Glomerular visceral epithelial cell (primary cell): ENCODE data around the gene CDC25A.
"Not testable (repeated sequence)": the region's sequence is repeated elsewhere in the genome, so short reads cannot be mapped to it uniquely, and the experiment has no call there.

Source experiments
- DNase-seq: peaks from one replicate; pipeline ENCODE4 v3.0.0-alpha.2; 2016; ENCODE audit errors: extremely low spot score

CDC25A gene

DNA sequence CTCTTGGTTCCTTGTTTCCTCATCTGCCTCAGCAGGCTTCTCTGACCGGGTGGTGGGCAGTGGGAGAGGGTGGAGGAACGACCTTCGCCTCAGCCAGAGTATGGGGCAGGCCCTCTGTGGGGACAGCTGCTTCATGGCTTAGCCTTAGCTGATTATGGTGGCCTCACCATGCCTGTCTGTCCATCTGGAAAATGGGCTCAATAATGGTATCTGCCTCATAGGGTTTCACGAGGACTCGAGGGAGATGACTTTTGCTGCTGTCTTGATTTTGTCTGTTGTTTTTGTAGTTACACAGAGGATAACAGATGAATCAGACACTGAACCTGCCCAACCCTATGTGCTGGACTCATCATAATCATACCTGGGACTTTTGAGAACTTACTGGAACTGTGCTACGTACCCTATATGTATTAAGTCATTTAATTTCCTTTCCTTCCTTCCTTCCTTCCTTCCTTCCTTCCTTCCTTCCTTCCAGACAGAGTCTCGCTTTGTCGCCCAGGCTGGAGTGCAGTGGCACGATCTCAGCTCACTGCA is 46.5 kb downstream of the CDC25A start:
- DNase-seq, result no peak

DNA sequence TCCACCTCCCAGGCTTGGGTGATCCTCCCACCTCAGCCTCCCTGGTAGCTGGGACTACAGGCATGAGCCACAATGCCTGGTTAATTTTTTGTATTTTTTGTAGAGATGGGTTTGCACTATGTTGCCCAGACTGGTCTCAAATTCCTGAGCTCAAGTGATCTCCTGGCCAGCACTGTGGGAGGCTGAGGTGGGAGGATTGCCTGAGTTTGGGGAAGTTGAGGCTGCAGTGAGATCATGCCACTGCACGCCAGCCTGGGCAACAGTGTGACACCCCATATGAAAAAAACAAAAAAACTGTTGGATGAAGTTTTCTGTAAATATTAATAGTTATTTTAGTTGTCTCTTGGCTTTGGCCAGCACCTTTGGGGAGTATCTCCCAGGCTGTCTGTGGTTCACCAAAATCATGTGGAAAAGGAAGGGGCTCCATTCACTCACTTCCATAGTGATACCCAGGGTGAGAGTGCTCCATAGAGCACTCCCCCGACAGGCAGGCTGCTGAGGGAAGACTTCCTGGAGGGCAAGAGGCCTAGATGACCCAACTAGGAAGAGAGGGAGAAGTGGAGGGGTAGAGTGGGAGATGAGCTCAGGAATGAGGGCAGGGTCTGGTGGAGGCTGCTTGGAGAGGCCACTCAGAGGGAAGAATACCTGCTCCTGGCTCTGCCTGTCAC is 47.1 kb downstream of the CDC25A start:
- DNase-seq, result no peak

DNA sequence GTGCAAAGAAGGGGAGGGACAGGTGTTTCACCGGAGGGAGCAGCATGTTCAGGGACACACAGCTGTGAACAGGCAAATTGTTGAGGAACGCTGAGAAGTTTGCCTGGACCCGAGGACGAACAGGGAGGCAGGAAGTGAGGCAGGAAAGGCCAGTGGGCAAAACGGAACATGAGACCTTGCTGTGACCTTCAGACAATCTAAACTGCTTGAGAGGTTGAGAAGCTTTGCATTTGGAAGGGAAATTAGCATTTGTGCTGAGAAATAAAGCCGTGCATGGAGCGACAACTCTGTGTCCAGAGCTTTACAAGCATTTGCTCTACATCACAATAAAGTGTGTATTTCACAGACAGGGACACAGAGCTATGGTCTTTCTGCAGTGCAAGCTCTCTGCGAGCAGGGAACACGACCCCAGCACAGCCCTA is 47.9 kb downstream of the CDC25A start:
- no peak for DNase-seq

DNA sequence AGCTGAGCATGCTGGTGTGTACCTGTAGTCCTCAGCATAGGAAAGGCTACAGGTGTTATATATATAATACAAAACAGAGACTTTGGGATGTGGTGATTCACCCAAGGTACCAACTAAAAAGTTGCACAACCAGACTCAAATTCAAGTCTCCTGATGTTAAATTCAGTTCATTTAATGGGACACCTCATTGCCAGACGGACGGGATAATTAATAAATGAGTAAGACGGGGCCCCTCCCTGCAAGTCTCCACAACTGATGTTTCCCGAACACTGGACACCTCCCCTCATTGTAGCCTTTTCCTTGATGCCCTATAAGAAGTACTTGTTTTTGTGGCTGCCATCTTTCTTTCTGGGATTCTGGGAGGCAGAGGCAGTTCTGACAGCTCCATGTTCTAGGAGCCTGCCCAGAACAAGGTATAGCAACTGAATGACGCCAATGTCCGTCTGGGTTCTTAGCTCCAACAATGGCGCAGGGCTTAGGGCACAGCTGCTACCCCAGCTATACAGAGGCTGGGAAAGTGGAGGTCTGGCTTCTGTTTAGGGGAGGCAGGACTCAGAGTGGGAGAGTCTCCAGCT is 50.7 kb downstream of the CDC25A start:
- no peak for DNase-seq

DNA sequence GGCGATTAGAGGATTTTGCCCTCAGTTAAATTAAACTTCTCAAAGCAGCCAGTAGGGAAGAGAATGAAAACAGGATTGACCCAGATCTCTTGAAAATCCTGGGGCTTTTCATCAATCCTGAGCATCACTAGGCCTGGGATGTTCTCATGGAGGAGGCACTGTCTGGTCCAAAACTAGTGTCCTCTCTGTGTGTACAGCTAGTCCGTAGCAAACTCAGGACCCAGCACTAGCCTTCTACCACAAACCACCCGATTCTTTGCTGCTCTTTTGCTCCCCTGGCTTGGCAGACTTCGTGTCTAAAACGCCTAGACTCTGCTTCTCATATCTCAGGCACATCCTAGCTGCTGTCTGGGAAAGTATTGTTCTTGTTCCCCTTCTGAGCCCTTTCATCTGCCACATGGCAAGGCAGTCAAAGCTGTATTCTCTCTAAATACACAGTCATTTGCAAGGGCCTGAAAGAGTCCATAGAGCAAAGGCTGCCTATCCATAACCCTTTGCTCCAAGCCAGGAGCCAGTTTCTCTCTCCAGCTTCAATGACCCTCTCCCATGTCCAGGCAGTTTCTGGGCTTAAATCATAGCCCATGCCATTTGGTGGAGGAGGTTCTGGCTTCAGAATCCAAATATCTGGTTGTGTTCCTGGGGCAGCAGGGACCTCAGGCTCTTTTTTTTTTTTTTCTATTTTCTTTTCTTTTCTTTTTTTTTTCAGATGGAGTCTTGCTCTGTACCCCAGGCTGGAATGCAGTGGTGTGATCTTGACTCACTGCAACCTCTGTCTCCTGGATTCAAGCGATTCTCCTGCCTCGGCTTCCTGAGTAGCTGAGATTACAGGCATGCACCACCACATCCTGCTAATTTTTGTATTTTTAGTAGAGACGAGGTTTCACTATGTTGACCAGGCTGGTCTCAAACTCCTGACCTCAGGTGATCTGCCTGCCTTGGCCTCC is 52.4 kb downstream of the CDC25A start:
- DNase-seq, result peak; percentile 17

DNA sequence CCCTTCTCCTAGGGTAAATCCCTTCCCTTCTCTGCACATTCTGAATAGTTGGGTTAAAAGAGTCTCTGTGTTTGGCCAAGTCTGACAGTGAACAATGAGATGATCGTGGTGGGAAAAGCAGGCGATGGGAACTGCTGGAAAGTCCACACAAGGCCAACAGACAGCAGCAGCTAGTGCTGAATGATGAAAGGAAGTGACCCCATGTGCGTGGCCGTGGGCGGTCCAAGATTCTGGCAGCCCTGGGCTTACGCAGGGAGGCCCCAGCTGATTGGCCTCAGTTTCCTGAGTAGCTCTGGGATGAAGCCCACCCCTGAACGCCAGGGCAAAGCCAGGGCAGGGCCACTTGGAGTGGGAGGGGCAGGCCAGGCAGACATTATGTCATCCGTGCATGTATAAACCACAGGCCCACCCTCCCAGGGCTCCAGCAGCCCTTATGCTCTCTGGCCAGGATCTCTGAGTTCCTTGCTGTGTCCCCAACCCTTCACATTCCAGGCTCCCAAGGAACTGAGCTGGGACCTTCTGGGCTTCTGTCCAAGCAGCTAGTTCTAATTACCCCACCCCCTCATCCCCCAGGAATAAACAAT is 57.8 kb downstream of the CDC25A start:
- DNase-seq, result peak; percentile 82

DNA sequence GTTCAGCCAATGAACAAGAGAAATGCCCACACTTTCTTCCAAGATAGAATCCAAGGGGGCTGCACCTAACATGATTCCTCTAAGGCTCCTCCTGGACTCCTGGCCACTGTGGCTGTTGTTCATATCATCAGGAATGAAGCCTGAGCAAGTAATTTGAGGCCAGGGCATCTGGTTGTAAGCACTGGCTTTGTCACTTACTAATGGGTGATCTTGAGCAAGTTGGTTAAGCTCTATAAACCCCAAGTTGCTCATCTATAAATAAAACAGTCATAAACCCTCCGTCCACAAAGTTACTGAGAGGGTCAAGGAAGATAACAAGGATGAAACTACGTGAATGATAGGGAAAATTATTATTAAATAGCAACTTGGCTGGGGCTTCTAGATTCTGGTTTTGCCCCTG is 58.3 kb downstream of the CDC25A start:
- DNase-seq, result peak; percentile 41

DNA sequence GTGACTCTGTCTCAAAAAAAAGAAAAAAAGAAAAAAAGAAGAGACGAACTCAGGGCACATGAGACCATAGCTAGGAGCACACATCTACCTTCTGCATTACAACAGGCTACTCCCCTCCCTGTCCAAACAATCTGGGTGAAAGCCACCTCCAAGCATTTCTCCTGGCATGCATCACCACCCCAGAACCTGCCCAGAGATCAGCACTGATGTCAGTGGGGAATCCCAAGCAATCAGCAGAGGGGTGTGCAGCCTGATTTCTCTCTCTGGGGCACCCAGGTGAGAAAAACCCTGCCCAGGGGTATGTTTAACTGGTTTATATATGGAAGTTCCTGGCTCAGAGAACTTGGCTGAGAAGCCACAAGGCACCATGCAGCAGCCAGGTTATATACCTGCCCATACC is 59.4 kb downstream of the CDC25A start:
- DNase-seq, result peak; percentile 59

DNA sequence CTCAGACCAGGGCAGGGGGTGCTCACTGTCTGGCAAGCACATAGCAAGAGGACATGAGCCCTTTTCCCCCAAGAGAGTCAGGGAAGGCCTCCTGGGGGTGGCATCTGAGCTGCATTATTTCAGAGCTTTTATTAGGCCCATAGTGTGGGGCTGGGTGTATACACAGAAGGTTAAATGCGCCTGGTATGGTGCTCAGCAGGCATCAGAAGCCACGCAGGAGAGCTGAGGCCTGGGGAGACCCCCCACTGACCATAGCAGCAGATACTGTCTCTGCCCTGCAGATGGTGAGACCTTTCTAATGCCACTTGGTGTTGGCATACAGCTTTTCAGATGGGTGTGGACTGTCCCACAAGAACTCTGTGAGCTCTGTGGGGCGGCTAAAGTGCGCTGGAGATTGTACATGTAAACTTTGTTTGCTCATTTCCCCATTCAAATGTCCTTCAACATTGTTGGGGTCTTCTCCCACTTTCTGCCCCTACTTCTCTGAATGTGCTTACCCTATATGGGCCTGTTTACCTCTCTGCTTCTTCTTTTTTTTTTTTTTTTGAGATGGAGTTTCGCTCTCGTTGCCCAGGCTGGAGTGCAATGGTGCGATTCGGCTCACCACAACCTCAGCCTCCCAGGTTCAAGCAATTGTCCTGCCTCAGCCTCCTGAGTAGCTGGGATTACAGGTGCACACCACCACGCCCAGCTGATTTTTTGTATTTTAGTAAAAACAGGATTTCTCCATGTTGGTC is 62.2 kb downstream of the CDC25A start:
- no peak for DNase-seq

DNA sequence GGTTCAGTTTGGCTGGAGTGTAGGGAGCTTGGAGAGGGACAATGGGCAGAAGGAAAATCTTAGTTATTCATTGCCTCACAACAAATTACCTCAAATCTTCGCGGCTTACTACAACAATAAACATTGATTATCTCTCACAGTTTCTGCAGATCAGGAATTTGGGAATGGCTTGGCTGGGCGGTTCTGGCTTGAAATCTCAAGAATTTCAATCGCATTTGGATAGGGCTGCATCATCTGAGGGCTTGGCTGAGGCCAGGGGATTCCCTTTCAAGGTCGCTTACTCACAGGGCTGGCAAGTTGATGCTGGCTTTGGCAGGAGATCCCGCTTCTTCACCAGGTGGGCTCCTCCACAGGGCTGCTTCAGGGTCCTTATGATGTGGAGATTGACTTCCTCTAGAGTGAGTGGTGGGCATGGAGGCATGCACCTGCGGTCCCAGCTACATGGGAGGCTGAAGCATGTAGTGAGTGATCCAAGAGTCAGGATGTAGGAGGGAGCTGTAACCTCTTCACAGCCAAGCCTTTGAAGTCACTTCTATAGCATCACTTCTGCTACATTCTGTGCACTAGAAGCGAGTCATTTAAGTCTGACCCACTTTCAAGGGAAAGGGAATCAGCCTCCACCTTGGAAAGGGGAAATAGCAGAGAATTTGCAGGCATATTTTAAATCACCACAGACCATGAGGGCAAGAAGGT is 63.1 kb downstream of the CDC25A start:
- DNase-seq, result peak; percentile 69

DNA sequence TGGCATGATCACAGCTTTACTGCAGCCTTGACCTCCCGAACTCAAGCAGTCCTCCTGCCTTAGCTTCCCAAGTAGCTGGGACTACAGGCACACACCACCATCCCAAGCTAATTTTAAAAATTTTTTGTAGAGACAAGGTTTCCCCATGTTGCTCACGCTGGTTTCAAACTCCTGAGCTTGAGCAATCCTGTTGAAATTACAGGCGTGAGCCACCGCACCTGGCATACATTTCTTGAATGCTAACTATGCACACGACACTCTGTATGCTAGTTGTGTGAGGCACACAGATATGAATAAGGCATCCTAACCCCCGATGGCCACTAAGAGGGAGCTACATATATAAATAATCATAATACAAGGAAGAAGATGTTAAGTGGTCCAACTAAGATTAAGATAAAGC is 64.9 kb downstream of the CDC25A start:
- DNase-seq, result no peak

DNA sequence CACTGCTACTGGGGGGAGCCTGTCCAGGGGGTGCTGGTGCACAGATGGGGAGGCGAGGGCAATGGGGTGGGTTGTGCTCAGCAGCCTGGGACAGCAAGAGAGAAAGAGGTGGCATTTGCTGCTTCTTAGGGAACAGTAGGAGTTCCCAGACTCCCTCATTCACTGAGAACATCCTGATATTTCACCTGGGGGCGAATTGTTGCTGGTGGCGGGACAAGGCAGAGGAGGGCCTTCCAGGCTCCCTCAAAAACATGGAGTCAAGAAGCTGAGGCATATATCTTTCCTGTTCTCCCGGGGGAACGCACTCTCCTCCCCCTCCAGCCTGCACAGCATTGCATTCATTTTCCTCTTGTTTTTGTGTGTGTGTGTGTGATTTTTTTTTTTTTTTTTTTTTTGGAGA is 65.7 kb downstream of the CDC25A start:
- no peak for DNase-seq

DNA sequence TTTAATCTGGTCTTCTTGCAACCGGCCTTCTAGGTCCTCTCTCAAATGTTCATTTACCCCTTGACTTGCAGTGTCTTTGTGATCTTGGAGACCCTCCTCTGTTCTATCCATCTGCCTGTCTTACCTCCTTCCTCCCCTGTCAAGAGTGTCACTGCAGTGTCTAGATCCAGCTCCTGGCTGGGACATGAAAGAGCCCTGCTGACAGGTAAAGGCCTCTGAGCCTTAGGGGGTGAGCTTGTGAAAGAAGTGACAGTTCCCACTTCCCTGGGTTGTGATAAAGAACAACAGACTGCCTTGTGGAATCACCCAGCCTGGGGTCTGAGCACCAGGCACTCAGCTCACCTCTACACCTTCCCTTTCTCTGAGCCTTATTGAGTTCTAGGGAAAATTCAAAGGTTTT is 68.0 kb downstream of the CDC25A start:
- DNase-seq, result no peak

DNA sequence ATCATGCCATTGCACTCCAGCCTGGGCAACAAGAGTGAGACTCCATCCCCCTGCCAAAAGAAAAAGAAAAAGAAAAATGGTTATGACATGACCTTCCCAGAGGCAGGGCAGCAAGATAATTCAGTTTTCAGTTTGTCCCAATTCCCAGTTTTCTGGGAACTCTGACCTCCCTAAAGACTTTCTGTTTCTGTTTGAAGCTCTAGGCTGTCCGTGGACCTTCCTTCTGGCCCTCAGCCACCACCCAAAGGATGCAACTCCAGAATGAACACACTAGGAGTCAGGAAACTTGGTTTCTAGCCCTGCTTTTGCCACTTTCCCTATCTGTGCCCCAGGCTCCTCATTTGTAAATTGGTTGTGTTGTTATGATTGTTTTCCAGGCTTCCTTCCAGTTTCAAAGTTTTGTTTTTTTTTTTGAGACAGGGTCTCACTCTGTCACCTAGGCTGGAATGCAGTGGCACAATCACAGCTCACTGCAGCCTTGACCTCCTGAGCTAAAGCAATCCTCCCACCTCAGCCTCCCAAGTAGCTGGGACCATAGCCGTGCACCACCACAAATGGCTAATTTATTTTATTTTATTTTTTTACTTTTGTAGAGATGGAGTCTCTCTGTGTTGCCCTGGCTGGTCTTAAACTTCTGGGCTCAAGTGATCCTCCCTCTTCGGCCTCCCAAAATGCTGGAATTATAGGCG is 68.6 kb downstream of the CDC25A start:
- DNase-seq, result no peak

DNA sequence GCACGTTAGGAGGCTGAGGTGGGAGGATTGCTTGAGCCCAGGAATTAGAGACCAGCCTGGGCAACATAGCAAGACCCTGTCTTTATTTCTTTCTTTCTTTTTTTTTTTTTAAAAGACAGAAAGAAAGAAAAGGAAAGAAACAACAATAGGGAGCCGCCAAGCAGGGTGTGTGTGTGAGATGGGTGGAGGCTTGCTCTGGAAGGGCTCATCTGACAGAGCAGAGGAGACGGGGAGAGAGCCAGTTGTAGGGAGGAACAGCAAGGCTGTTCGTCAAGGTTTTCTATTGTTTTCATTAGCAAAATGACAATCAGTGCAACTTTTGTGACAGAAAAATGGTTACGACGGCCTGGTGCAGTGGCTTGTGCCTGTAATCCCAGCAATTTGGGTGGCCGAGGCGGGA is 69.3 kb downstream of the CDC25A start:
- no peak for DNase-seq

DNA sequence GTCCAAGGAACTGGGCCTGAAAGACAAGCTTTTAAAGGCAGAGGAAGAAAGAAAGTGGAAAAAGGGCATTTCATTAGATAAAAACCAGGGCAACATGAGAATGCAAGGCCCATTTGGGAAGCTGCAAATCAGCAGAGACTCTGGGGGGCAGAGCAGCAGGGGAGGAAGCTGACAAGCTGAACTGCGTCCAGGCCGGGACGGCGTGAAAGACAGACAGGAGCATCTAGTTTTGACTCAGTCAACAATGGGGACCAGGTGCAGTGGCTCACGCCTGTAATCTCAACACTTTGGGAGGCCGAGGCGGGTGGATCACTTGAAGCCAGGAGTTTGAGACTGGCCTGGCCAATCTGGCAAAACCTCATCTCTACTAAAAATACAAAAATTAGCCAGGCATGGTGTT is 69.9 kb downstream of the CDC25A start:
- no peak for DNase-seq

DNA sequence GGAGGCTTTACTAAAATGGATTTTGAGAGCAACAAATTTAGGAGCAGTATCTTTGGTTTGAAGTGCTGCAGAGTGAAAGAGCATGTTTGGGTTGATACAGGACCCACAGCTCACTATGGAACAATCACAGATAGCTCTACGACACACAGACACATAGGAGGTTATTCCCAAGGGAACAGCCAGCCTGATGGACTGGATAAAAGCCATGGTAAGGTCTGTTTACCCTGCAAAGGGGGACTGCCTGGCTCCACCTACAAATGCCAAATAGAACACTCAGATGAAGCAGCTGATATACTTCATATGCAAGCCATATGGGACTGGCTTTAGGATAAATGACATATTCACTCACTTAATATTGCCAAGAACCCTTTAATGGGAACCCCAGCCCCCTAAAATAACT is 75.4 kb downstream of the CDC25A start:
- DNase-seq, result no peak

DNA sequence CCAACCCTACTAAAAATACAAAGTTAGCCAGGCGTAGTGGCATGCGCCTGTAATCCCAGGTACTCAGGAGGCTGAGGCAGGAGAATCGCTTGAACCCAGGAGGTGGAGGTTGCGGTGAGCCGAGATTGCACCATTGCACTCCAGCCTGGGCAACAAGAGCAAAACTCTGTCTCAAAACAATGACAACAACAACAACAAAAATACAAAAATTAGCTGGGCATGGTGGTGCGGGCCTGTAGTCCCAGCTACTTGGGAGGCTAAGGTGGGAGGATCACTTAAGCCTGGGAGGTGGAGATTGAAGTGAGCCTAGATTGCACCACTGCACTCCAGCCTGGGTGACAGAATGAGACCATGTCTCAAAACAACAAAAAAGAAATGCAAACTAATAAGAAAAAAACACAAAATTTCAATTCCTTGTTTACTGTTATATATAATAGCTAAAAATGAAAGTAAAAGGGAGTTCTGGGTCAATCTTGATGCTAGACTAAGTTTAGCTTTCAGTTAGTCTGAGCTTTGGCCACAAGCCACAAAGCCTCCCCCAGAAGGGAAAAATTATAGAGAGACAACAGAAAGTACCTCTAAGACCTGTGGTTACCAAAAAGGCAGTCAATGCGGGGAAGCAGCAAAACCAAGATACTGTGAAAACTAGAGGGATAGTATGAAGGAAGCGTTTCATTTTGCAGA is 76.0 kb downstream of the CDC25A start:
- DNase-seq, result not testable (repeated sequence)

DNA sequence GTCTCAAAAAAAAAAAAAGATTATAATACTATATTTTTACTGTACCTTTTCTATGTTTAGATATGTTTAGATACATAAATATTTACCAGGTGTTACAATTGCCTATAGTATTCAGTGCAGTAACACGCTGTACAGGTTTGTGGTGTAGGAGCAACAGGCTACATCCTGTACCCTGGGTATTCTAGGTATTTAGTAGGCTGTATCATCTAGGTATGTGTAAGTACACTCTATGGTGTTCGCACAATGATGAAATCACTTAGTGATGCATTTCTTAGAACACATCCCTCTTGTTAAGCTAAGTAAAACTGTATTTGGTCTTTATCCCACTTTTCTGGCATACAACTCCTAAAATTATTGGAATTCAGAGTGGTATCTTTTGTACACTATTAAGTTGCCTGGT is 77.8 kb downstream of the CDC25A start:
- no peak for DNase-seq

DNA sequence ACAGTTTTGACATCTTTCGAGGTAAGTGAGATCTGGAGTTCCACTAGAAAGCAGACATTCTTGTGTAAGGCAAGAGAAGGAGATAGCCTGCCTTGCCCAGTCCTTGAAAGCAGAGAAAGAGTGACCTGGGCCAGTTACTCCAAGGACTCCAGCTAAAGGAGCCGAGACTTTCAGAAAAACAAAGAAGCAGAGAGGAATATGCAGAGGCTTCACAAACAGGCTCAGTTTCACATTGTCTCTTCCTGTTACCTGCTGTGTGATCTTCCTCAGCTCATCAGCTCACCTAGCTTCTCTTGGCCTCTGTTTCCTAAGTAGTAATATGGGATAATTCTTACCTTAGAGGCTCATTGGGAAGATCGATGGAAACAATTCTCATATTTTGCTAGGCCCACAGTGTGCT is 81.0 kb downstream of the CDC25A start:
- DNase-seq, result no peak
